ENCODE results near the gene UNC5B. TPM values are rescaled to one million over a fixed set of nuclear protein-coding genes. Genes with fewer than 3 reads are reported as not detected.

UNC5B gene
- total RNA-seq, 1 experiment from 2014 or later = 9.9 TPM

DNA sequence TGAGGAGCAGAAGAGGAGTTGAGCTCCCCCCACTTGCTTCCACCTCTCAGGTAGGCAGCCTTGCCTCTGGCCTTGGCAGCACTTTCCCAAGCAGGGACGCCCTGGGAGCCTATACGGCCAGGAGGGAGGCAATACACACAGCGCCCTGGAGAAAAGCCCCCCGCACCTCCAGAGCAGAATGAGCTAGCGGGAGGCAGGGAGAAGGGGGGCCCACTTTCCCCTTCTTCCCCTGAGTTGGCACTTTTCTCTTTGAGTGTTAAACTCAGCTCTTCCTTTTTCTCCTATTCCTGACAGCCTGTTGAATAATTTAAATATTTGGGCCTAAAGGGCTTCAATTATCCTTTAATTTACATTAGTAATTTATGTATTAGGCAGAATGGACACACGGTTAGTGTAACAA lies 35.8 kb downstream of the UNC5B start:
- no TSS peak for BruUV-seq (replicated peaks)
- no peaks in the 10 kb centered on the region for H3K27me3 ChIP-seq (replicated peaks; ENCODE audit: insufficient read depth, low read depth, low read length, poor library complexity)
- peaks cover 46% of the 10 kb centered on the region for H3K4me1 ChIP-seq (ENCODE audit: insufficient read depth, low read length, poor library complexity, severe bottlenecking)
- ChIA-PET POLR2A (ENCODE audit: low non-redundant PET) (no interaction called here), CTCF (no interaction called here)
- TF ChIP-seq EZH2 (IDR thresholded peaks at IDR 0.05; ENCODE audit: borderline replicate concordance, low read depth, low read length, poor library complexity, severe bottlenecking) = no peak
- no peak for TF ChIP-seq CTCF (conservative IDR thresholded peaks at IDR 0.05; ENCODE audit: low read depth, low read length)
- H3K27ac ChIP-seq (ENCODE audit: low read depth, low read length, poor library complexity, severe bottlenecking) = peak overlapping the region; percentile 58
- H3K9me3 ChIP-seq (ENCODE audit: low read depth, low read length, poor library complexity, severe bottlenecking) = no peaks in the 10 kb centered on the region
- H3K36me3 ChIP-seq (ENCODE audit: insufficient read depth, low read length, poor library complexity, severe bottlenecking) = no peaks in the 10 kb centered on the region
- no peak overlapping the region for H3K4me3 ChIP-seq (ENCODE audit: low read depth, low read length, poor library complexity, severe bottlenecking)
- intact Hi-C loops (cut with micrococcal nuclease; ENCODE audit: unreplicated experiment) = no loop called here
- DNase-seq (ENCODE audit: low spot score) = no peak

GRCh38 chr10:71249996-71250395 lies 37.6 kb downstream of the UNC5B start:
- intact Hi-C loops (cut with micrococcal nuclease; ENCODE audit: unreplicated experiment) = no loop called here
- no TSS peak for BruUV-seq (replicated peaks)
- TF ChIP-seq CTCF (conservative IDR thresholded peaks at IDR 0.05; ENCODE audit: low read depth, low read length) (no peak), EZH2 (IDR thresholded peaks at IDR 0.05; ENCODE audit: borderline replicate concordance, low read depth, low read length, poor library complexity, severe bottlenecking) (no peak)
- Histone ChIP-seq H3K36me3 (ENCODE audit: insufficient read depth, low read length, poor library complexity, severe bottlenecking) (no peaks in the 10 kb centered on the region), H3K27me3 (replicated peaks; ENCODE audit: insufficient read depth, low read depth, low read length, poor library complexity) (no peaks in the 10 kb centered on the region), H3K27ac (ENCODE audit: low read depth, low read length, poor library complexity, severe bottlenecking) (no peak overlapping the region), H3K4me3 (ENCODE audit: low read depth, low read length, poor library complexity, severe bottlenecking) (no peak overlapping the region), H3K4me1 (ENCODE audit: insufficient read depth, low read length, poor library complexity, severe bottlenecking) (peaks cover 33% of the 10 kb centered on the region), H3K9me3 (ENCODE audit: low read depth, low read length, poor library complexity, severe bottlenecking) (no peaks in the 10 kb centered on the region)
- no peak for DNase-seq (ENCODE audit: low spot score)
- CTCF ChIA-PET = no interaction called here
- POLR2A ChIA-PET (ENCODE audit: low non-redundant PET) = interaction anchor here (0.6 kb wide), 1 partner anchor 389 kb away, joined by 3 read pairs; no protein-coding TSS in a partner anchor

DNA sequence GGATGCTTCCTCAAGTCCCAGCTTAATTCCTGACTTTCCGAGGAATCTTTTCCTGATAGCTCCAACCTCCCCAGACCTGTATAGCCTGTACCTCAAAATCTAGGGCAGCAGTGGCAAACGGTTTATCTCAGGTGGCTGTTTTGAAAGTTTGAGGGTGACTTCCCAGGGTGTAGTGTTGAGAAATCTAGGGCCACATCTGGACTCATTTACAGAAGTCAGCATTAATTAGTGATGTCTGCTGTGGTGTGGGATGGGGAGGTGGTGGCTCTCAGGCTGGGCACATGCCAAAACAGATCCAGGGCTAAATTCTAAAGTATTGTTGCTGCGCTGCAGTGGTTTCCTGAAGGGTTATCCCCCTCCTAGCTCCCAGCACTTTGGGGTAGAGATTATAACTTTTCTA lies 38.0 kb downstream of the UNC5B start:
- H3K4me1 ChIP-seq (ENCODE audit: insufficient read depth, low read length, poor library complexity, severe bottlenecking) = peaks cover 29% of the 10 kb centered on the region
- ChIA-PET CTCF (no interaction called here), POLR2A (ENCODE audit: low non-redundant PET) (interaction anchor here (0.6 kb wide), 1 partner anchor 390 kb away, joined by 3 read pairs; no protein-coding TSS in a partner anchor)
- no TSS peak for BruUV-seq (replicated peaks)
- H3K27ac ChIP-seq (ENCODE audit: low read depth, low read length, poor library complexity, severe bottlenecking) = no peak overlapping the region
- intact Hi-C loops (cut with micrococcal nuclease; ENCODE audit: unreplicated experiment) = no loop called here
- peak; percentile 35 for DNase-seq (ENCODE audit: low spot score)
- H3K36me3 ChIP-seq (ENCODE audit: insufficient read depth, low read length, poor library complexity, severe bottlenecking) = no peaks in the 10 kb centered on the region
- H3K27me3 ChIP-seq (replicated peaks; ENCODE audit: insufficient read depth, low read depth, low read length, poor library complexity) = no peaks in the 10 kb centered on the region
- no peak overlapping the region for H3K4me3 ChIP-seq (ENCODE audit: low read depth, low read length, poor library complexity, severe bottlenecking)
- no peak for TF ChIP-seq CTCF (conservative IDR thresholded peaks at IDR 0.05; ENCODE audit: low read depth, low read length)
- TF ChIP-seq EZH2 (IDR thresholded peaks at IDR 0.05; ENCODE audit: borderline replicate concordance, low read depth, low read length, poor library complexity, severe bottlenecking) = no peak
- H3K9me3 ChIP-seq (ENCODE audit: low read depth, low read length, poor library complexity, severe bottlenecking) = no peaks in the 10 kb centered on the region

Measured in A673 (cell line).